SU-DHL-6 (cell line): ENCODE measurements around the gene TEX19.

Experiments used
- H2AFZ ChIP-seq: fragments of 200-600 bp; sonication (generic); 2 replicates; pipeline ENCODE4 v1.6.1; 2014; ENCODE audit warnings: low read depth, mild to moderate bottlenecking, moderate library complexity, mixed read lengths, antibody characterized with exemption, low read length; ENCODE audit not compliant: severe bottlenecking
- H3F3A ChIP-seq: fragments of 200-600 bp; shearing (Covaris generic); 2 replicates; pipeline ENCODE4 v1.6.0; 2016; ENCODE audit warnings: antibody characterized with exemption, mild to moderate bottlenecking; ENCODE audit not compliant: insufficient read depth
- H3K27ac ChIP-seq: fragments of 200-600 bp; sonication (generic); 2 replicates; pipeline ENCODE4 v1.5.1; 2016; ENCODE audit warnings: low read depth, mild to moderate bottlenecking, low read length, moderate library complexity, mixed read lengths
- H3K27me3 ChIP-seq: fragments of 200-600 bp; sonication (generic), shearing (Covaris generic); 2 replicates; pipeline ENCODE4 v1.6.0; 2014; ENCODE audit warnings: mild to moderate bottlenecking, low read length
- H3K36me3 ChIP-seq: fragments of 200-600 bp; sonication (generic); 2 replicates; pipeline ENCODE4 v1.6.1; 2014; ENCODE audit warnings: mild to moderate bottlenecking, low read length, mixed read lengths
- H3K4me2 ChIP-seq: fragments of 300-600, 200-600 bp; shearing (Covaris generic), sonication (generic); 2 replicates; pipeline ENCODE4 v1.6.0; 2014; ENCODE audit warnings: low read length, low read depth, mild to moderate bottlenecking; ENCODE audit not compliant: poor library complexity, severe bottlenecking
- H3K4me3 ChIP-seq: fragments of 200-600 bp; sonication (generic); 2 replicates; pipeline ENCODE4 v1.5.1; 2014; ENCODE audit warnings: antibody characterized with exemption, low read length, mild to moderate bottlenecking, mixed read lengths; ENCODE audit not compliant: insufficient read depth, poor library complexity, severe bottlenecking
- H3K79me2 ChIP-seq: fragments of 200-600 bp; sonication (generic); 2 replicates; pipeline ENCODE4 v1.6.1; 2014; ENCODE audit warnings: mild to moderate bottlenecking, low read length, moderate library complexity; ENCODE audit not compliant: insufficient read depth
- H3K9ac ChIP-seq: fragments of 200-600 bp; sonication (generic); 2 replicates; pipeline ENCODE4 v1.7.0; 2014; ENCODE audit warnings: mild to moderate bottlenecking, low read length
- H3K9me2 ChIP-seq: fragments of 200-600 bp; sonication (generic); replicated peaks from 2 replicates; pipeline ENCODE4 v1.6.1; 2014; ENCODE audit warnings: low read length; ENCODE audit not compliant: insufficient read depth
- H3K9me3 ChIP-seq: fragments of 200-600 bp; sonication (generic); 2 replicates; pipeline ENCODE4 v1.6.1; 2014; ENCODE audit warnings: low read length, mixed read lengths; ENCODE audit not compliant: insufficient read depth
- H4K20me1 ChIP-seq: fragments of 200-600 bp; sonication (generic); 2 replicates; pipeline ENCODE4 v1.6.1; 2014; ENCODE audit warnings: low read depth, mild to moderate bottlenecking, antibody characterized with exemption, low read length, moderate library complexity, mixed read lengths
- CTCF ChIP-seq: fragments of 200-600 bp; sonication (generic); IDR thresholded peaks from one replicate; pipeline ENCODE4 v1.5.1; 2017; ENCODE audit warnings: antibody characterized with exemption, mild to moderate bottlenecking, low read length, moderate library complexity; ENCODE audit not compliant: insufficient read depth, poor library complexity, severe bottlenecking
- EZH2phosphoT487 ChIP-seq: fragments of 200-600 bp; sonication (generic), shearing (Covaris generic); conservative IDR thresholded peaks from 2 replicates; pipeline ENCODE4 v1.6.1; 2018; ENCODE audit warnings: mild to moderate bottlenecking, antibody characterized with exemption, low read length, moderate library complexity, mixed read lengths

The TEX19 gene

DNA sequence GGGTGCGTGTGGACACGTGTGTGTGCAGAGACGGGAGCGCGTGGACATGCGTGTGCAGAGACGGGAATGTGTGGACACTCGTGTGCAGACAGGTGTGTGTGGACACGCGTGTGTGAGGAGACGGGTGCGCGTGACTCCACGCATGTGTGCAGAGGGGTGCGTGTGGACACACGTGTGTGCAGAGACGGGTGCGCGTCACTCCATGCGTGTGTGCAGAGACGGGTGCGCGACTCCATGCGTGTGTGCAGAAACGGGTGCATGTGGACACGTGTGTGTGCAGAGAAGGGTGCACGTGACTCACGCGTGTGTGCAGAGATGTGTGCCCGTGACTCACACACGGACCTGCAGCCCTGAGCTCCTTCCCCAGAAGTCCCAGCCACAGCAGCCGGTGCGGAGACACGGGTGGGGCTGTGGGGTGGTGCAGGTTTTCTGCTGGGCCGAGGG lies 39.4 kb upstream of the TEX19 start:
- no peak overlapping the region for H3K4me3 ChIP-seq
- H2AFZ ChIP-seq = no peak overlapping the region
- H3K27me3 ChIP-seq = no peaks in the 10 kb centered on the region
- H3K4me2 ChIP-seq = no peak overlapping the region
- no peaks in the 10 kb centered on the region for H3K79me2 ChIP-seq
- H4K20me1 ChIP-seq = no peaks in the 10 kb centered on the region
- H3K9me2 ChIP-seq = no peaks in the 10 kb centered on the region
- no peaks in the 10 kb centered on the region for H3F3A ChIP-seq
- H3K36me3 ChIP-seq = no peaks in the 10 kb centered on the region
- no peak overlapping the region for H3K9ac ChIP-seq
- H3K9me3 ChIP-seq = no peaks in the 10 kb centered on the region
- no peak overlapping the region for H3K27ac ChIP-seq
- no peak for TF ChIP-seq EZH2phosphoT487
- no peak for TF ChIP-seq CTCF

DNA sequence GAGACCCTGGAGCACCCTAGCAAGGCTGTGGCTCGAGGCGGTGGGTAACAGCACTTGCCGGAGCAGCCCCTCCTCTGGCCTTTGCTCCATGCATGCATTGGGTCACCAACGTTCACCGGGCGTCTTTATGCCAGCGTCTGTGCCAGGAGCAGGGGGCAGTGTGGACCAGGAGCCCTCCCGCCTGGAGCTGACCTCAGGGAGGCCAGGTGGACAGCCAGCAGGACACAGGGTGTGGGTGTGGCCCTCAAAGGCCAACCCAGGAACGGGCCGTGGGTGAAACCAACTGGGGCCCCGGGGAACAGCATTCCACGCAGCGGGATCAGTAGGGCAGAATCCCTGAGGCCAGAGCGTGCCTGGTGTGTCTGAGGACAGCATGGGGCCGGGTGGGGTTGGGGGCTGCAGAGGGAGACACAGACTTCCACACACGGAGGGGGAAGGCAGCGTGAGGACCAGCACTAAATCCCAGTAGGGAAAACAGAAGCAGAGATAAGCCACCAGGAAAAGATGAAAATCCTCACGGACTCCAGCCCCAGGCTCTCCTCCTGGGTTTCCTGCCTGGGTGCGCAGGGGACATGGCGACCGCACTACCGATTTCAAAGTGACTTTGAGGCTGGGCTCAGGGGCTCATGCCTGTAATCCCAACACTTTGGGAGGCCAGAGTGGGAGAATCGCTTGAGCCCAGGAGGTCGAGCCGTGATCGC lies 38.8 kb upstream of the TEX19 start:
- H3K27me3 ChIP-seq = no peaks in the 10 kb centered on the region
- no peak overlapping the region for H3K4me2 ChIP-seq

GRCh38 chr17:82320956-82321927 lies 37.8 kb upstream of the TEX19 start:
- Histone ChIP-seq H3F3A (no peaks in the 10 kb centered on the region), H3K27me3 (no peaks in the 10 kb centered on the region), H3K27ac (no peak overlapping the region), H3K79me2 (no peaks in the 10 kb centered on the region), H3K4me3 (no peak overlapping the region), H4K20me1 (no peaks in the 10 kb centered on the region), H3K9me3 (no peaks in the 10 kb centered on the region), H2AFZ (no peak overlapping the region), H3K9ac (no peak overlapping the region), H3K4me2 (peak overlapping the region; percentile 18), H3K36me3 (no peaks in the 10 kb centered on the region), H3K9me2 (no peaks in the 10 kb centered on the region)
- peak; percentile 91 for TF ChIP-seq CTCF
- no peak for TF ChIP-seq EZH2phosphoT487

More for the DNA sequence above, 38.8 kb upstream of the TEX19 start:
- H2AFZ ChIP-seq = no peak overlapping the region
- no peaks in the 10 kb centered on the region for H4K20me1 ChIP-seq
- H3K9me2 ChIP-seq = no peaks in the 10 kb centered on the region
- H3K9ac ChIP-seq = no peak overlapping the region
- H3K36me3 ChIP-seq = no peaks in the 10 kb centered on the region
- no peaks in the 10 kb centered on the region for H3K9me3 ChIP-seq
- no peak overlapping the region for H3K4me3 ChIP-seq
- TF ChIP-seq EZH2phosphoT487 (no peak), CTCF (no peak)
- no peak overlapping the region for H3K27ac ChIP-seq
- no peaks in the 10 kb centered on the region for H3K79me2 ChIP-seq
- H3F3A ChIP-seq = no peaks in the 10 kb centered on the region
